Activated T-cell treated with anti-CD3 and anti-CD28 coated beads, Interleukin-2, amount 50 U/mL, for 48 hours (primary cell): Measurements from ENCODE around the gene KLK6.

Experiments
- DNase-seq, 2 experiments: peaks; one replicate each; pipeline ENCODE4 v3.0.0-alpha.2; 2020

Gene KLK6

GRCh38 chr19:50909240-50910070, 59.9 kb downstream of the KLK6 start:
- peak; percentile 68 to 77 for DNase-seq
